GM21576 (cell line): Measurements from ENCODE around the gene ZFYVE27.
"Not testable (repeated sequence)": the region's sequence is repeated elsewhere in the genome, so short reads cannot be mapped to it uniquely, and the experiment has no call there.

Source experiments
- ATAC-seq: cut with Tn5 transposase; IDR thresholded peaks from one replicate; pipeline ENCODE4 v1.9.1; 2021; ENCODE audit warnings: mild to moderate bottlenecking, moderate library complexity; ENCODE audit not compliant: unreplicated experiment

ZFYVE27 gene

GRCh38 chr10:97736902-97737769, at the start of gene ZFYVE27:
ZFYVE27 (plus strand) TSS chr10:97737128; CDS start chr10:97738478, 1,350 bp downstream.
- peak; percentile 78 for ATAC-seq

- ATAC-seq, result no peak
These were observed 48.8 kb upstream of the ZFYVE27 start for GRCh38 chr10:97687785-97688781.

GRCh38 chr10:97689559-97690020, 47.3 kb upstream of the ZFYVE27 start:
- ATAC-seq, result no peak

GRCh38 chr10:97690133-97690532, 46.8 kb upstream of the ZFYVE27 start:
- no peak for ATAC-seq

GRCh38 chr10:97698072-97698655, 38.8 kb upstream of the ZFYVE27 start:
- ATAC-seq, result not testable (repeated sequence)

GRCh38 chr10:97701438-97702069, 35.4 kb upstream of the ZFYVE27 start:
- no peak for ATAC-seq

- ATAC-seq, result no peak
These were observed 33.4 kb upstream of the ZFYVE27 start for GRCh38 chr10:97703398-97704067.

GRCh38 chr10:97704341-97704740, 32.6 kb upstream of the ZFYVE27 start:
- no peak for ATAC-seq

GRCh38 chr10:97705006-97705670, 31.8 kb upstream of the ZFYVE27 start:
- ATAC-seq, result no peak

- no peak for ATAC-seq
These were observed 29.6 kb upstream of the ZFYVE27 start for GRCh38 chr10:97707134-97707861.

- no peak for ATAC-seq
These were observed 28.8 kb upstream of the ZFYVE27 start for GRCh38 chr10:97708167-97708566.

- ATAC-seq, result no peak
These were observed 27.7 kb upstream of the ZFYVE27 start for GRCh38 chr10:97708976-97709946.

- ATAC-seq, result no peak
These were observed 25.0 kb upstream of the ZFYVE27 start for GRCh38 chr10:97711640-97712572.

GRCh38 chr10:97713339-97713825, 23.5 kb upstream of the ZFYVE27 start, which contains the start of gene MARVELD1:
MARVELD1 (plus strand) TSS chr10:97713730; CDS start chr10:97713877, 147 bp downstream.
- no peak for ATAC-seq

GRCh38 chr10:97713826-97714400, 23.0 kb upstream of the ZFYVE27 start:
- ATAC-seq, result peak; percentile 81
